Measurements from ENCODE around the gene CNPY2.

GRCh38 chr12:56282579-56282978, 33.2 kb downstream of the CNPY2 start:
- no peak for TF ChIP-seq POLR2A (IDR thresholded peaks at IDR 0.05)
- TF ChIP-seq CTCF (IDR thresholded peaks at IDR 0.05), result no peak

All from esophagus squamous epithelium (tissue), 4 donors.